ENCODE measurements around the gene ATP8B3. TPM values are rescaled to one million over a fixed set of nuclear protein-coding genes. Genes with fewer than 3 reads are reported as not detected.

The ATP8B3 gene
- total and polyA plus RNA-seq, 10 of the 15 experiments (the other 5 are each of a cell fraction or from before 2014, with no cell fraction given), result 0.13 to 1.7 (median 0.52) TPM

GRCh38 chr19:1848399-1849131 is 36.5 kb upstream of the ATP8B3 start, which contains the start of gene REXO1 (continued):
- TF ChIP-seq, protein P1, sequence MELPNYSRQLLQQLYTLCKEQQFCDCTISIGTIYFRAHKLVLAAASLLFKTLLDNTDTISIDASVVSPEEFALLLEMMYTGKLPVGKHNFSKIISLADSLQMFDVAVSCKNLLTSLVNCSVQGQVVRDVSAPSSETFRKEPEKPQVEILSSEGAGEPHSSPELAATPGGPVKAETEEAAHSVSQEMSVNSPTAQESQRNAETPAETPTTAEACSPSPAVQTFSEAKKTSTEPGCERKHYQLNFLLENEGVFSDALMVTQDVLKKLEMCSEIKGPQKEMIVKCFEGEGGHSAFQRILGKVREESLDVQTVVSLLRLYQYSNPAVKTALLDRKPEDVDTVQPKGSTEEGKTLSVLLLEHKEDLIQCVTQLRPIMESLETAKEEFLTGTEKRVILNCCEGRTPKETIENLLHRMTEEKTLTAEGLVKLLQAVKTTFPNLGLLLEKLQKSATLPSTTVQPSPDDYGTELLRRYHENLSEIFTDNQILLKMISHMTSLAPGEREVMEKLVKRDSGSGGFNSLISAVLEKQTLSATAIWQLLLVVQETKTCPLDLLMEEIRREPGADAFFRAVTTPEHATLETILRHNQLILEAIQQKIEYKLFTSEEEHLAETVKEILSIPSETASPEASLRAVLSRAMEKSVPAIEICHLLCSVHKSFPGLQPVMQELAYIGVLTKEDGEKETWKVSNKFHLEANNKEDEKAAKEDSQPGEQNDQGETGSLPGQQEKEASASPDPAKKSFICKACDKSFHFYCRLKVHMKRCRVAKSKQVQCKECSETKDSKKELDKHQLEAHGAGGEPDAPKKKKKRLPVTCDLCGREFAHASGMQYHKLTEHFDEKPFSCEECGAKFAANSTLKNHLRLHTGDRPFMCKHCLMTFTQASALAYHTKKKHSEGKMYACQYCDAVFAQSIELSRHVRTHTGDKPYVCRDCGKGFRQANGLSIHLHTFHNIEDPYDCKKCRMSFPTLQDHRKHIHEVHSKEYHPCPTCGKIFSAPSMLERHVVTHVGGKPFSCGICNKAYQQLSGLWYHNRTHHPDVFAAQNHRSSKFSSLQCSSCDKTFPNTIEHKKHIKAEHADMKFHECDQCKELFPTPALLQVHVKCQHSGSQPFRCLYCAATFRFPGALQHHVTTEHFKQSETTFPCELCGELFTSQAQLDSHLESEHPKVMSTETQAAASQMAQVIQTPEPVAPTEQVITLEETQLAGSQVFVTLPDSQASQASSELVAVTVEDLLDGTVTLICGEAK (IDR thresholded peaks at IDR 0.05; ENCODE audit: borderline replicate concordance), result no peak
- TF ChIP-seq IRF3 (IDR thresholded peaks at IDR 0.05) (peak; percentile 30; the same call in 1 of the 2 replicates), POU2F2 (IDR thresholded peaks at IDR 0.05; ENCODE audit: borderline replicate concordance, low read depth, low read length) (peak; percentile 96; the same call in 2 of the 3 replicates), SMARCA5 (IDR thresholded peaks at IDR 0.05) (peak; percentile 93), BCL11A (IDR thresholded peaks at IDR 0.05; ENCODE audit: low read depth, low read length) (no peak), SMAD5 (IDR thresholded peaks at IDR 0.05; ENCODE audit: low read depth) (no peak), IKZF1 (conservative IDR thresholded peaks at IDR 0.05) (peak; percentile 98), WRNIP1 (IDR thresholded peaks at IDR 0.05; ENCODE audit: borderline replicate concordance, low read depth, low read length) (no peak; the same call in 1 of the 2 replicates), CHD2 (IDR thresholded peaks at IDR 0.05; ENCODE audit: borderline replicate concordance, low read depth, low read length) (no peak), JUNB (IDR thresholded peaks at IDR 0.05) (no peak), PKNOX1 (IDR thresholded peaks at IDR 0.05) (no peak), YY1 (IDR thresholded peaks at IDR 0.05; ENCODE audit: low read depth, low read length) (peak; percentile 96), BRCA1 (IDR thresholded peaks at IDR 0.05; ENCODE audit: low read depth, low read length) (no peak)
- TF ChIP-seq, protein P2, sequence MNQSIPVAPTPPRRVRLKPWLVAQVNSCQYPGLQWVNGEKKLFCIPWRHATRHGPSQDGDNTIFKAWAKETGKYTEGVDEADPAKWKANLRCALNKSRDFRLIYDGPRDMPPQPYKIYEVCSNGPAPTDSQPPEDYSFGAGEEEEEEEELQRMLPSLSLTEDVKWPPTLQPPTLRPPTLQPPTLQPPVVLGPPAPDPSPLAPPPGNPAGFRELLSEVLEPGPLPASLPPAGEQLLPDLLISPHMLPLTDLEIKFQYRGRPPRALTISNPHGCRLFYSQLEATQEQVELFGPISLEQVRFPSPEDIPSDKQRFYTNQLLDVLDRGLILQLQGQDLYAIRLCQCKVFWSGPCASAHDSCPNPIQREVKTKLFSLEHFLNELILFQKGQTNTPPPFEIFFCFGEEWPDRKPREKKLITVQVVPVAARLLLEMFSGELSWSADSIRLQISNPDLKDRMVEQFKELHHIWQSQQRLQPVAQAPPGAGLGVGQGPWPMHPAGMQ (IDR thresholded peaks at IDR 0.05; ENCODE audit: borderline replicate concordance), result peak; percentile 94
- TF ChIP-seq, protein P3, sequence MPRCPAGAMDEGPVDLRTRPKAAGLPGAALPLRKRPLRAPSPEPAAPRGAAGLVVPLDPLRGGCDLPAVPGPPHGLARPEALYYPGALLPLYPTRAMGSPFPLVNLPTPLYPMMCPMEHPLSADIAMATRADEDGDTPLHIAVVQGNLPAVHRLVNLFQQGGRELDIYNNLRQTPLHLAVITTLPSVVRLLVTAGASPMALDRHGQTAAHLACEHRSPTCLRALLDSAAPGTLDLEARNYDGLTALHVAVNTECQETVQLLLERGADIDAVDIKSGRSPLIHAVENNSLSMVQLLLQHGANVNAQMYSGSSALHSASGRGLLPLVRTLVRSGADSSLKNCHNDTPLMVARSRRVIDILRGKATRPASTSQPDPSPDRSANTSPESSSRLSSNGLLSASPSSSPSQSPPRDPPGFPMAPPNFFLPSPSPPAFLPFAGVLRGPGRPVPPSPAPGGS (IDR thresholded peaks at IDR 0.05; ENCODE audit: borderline replicate concordance, insufficient read depth, low read depth, low read length, poor library complexity, severe bottlenecking), result no peak

All from GM12878 (cell line).